Astrocyte (in vitro differentiated cells and primary cell): ENCODE measurements around the gene PPP4R2.

ENCODE experiments used
- CTCF ChIP-seq: IDR thresholded peaks from 2 replicates; pipeline ENCODE4 v1.5.1; 2011; ENCODE audit warnings: low read depth, mild to moderate bottlenecking, inconsistent platforms, low read length, moderate library complexity; ENCODE audit not compliant: insufficient read depth
- EZH2 ChIP-seq: IDR thresholded peaks from 2 replicates; pipeline ENCODE4 v1.6.1; 2012; ENCODE audit warnings: mild to moderate bottlenecking, low read length, inconsistent platforms; ENCODE audit not compliant: insufficient read depth

- TF ChIP-seq CTCF (no peak), EZH2 (no peak)
These were observed 83.8 kb downstream of the PPP4R2 start for GRCh38 chr3:73080216-73080966.
